Skin epidermis (tissue), 12 donors: ENCODE measurements around the gene ATP8B4.
"Not testable (repeated sequence)": the region's sequence is repeated elsewhere in the genome, so short reads cannot be mapped to it uniquely, and the experiment has no call there.

Experiments used
- H3K27ac ChIP-seq, 21 experiments: fragments of 200-600 bp; sonication (generic) in 11 of 21; one replicate each; pipeline ENCODE4 v1.5.0; 2020; ENCODE audit warnings: mild to moderate bottlenecking in 3 of 21, inconsistent platforms in 2 of 21, moderate library complexity in 2 of 21
- H3K4me3 ChIP-seq, 7 experiments: fragments of 200-600 bp; sonication (generic) in 2 of 7; one replicate each; pipeline ENCODE4 v1.5.0; 2020; ENCODE audit warnings: inconsistent platforms in 2 of 7, mild to moderate bottlenecking in 2 of 7, moderate library complexity in 1 of 7

ATP8B4 gene

DNA sequence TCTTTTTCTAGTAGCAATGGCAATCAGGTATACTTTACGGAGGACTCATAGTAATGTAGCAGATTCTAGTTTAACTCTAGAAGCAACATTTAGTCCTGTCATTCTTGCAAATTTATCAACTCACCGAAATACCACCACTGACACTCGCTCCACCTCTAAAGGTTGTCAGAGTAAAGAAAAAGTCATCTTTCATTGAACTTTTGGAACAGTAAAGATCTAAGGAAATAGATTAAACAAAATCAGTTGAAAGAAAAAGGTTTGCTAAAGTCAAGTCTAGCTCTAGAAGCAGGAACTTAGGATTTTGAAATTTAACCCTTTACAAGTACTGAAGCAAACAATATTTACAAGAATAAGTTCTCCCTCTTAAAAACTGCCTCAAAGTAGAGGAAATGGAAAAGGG is 8.7 kb downstream of the ATP8B4 start:
- peak overlapping the region in 2 of 21 experiments; percentile 40 to 62 for H3K27ac ChIP-seq
- no peak overlapping the region for H3K4me3 ChIP-seq

DNA sequence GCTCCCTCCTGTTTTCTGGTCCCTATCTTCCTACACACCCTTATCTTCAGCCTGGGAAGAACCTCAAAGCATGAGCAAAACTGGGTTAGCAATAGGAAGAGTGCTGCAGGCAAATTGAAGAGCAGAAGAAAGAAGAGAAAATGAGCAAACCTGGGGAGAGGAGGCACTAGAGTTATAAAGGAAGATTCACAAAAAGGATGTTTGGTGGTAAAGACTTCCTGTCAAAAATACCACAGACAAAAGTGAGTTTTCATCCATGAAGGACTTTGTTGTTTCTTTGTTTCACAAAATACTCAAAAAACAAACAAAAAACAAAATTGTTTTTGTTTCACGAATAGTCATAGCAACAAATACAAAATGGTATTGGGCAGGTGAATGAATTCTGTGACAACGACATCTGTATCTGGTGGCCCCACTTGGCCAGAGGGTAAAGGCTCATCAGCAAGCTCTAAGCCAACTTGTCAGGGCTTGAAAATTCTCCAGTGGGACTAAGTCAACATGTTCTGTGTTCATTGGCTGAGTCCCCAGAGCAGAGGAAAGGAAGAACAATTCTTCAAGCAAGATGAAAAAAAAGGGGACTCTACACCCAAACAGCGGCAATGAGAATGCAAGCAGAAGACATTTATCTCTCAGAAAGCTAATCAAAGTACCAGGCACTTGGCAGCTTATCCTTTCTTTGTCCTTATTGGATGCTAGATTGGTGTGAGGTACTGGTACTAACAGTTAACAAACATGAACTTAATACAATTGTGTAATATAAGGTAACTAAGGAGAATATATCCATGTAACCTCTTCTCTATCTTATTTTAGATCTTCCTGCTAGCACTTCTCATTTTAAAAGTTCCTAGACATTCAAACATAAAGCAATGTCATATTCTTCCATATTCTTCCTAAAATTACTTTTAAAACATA is 9.7 kb downstream of the ATP8B4 start:
- Histone ChIP-seq H3K4me3 (no peak overlapping the region), H3K27ac (peak overlapping the region in 11 of 21 experiments; percentile 5 to 69 (median 41))

- H3K4me3 ChIP-seq, result no peak overlapping the region
- peak overlapping the region in 12 of 21 experiments; percentile 19 to 69 (median 48) for H3K27ac ChIP-seq
Measured at GRCh38 chr15:50108461-50108860, 10.6 kb downstream of the ATP8B4 start.

GRCh38 chr15:50107591-50108408 is 11.2 kb downstream of the ATP8B4 start:
- Histone ChIP-seq H3K27ac (peak overlapping the region in 13 of 21 experiments; percentile 19 to 69 (median 45)), H3K4me3 (no peak overlapping the region)

- Histone ChIP-seq H3K4me3 (no peak overlapping the region), H3K27ac (peak overlapping the region in 4 of 21 experiments; percentile 2 to 62 (median 26))
Measured at GRCh38 chr15:50107157-50107556, 11.9 kb downstream of the ATP8B4 start.

DNA sequence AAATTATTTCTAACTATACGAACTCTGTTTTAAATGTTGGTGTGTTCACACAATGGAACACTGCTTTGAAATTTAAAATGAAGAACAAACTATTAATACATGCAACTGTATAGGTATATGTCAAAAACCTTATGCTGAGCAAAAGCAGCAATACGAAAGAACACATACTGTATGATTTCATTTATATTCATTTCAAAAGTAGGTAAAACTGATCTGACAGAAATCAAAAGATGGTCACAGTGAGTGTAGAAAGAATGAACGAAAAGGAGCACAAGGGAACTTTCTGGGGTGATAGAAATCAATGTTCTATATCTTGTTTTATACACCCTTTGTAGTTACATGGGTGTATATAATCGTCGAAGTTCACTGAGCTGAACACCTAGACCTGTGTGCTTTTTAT is 12.6 kb downstream of the ATP8B4 start:
- Histone ChIP-seq H3K27ac (peak overlapping the region in 4 of 21 experiments; percentile 2 to 62 (median 28)), H3K4me3 (no peak overlapping the region)

DNA sequence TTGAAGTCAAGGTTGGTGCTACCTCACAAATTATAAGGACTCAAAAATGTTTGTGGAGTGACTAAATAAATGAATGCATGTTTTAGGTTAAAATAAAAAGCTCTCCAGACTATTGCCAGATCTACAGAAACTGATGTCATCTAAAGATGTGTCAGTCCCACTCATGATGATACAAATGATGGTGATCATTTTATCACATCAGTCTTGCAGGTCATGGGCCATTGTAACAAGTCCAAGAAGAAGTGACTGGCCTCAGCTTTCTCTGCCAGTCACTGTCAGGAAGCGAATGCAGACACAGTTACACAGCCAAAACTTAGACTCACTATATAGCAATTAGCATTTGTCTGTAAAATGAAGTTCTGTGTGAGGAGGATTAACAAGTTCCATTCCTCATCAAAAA is 18.5 kb downstream of the ATP8B4 start:
- no peak overlapping the region for H3K4me3 ChIP-seq
- H3K27ac ChIP-seq, result no peak overlapping the region

DNA sequence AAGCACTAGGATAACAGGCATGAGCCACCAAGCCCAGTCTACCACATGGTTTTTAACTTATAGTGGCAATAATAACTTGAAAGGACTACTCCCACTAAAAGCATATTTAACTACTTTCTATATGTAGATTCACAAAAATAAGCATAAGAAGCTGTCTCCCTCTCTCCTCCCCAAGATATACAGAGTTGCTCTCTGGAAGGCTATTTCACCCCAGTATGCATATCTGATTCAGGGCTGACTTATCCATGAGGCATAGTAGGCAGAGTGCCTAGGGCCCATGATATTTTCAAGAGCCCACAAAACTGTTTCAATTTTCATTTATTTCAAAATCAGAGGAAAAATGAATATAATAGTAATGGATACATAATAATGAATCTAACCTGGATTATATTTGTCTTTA is 20.5 kb downstream of the ATP8B4 start:
- Histone ChIP-seq H3K4me3 (no peak overlapping the region), H3K27ac (no peak overlapping the region)

- Histone ChIP-seq H3K27ac (no peak overlapping the region), H3K4me3 (no peak overlapping the region)
Measured at GRCh38 chr15:50095938-50096821, 22.9 kb downstream of the ATP8B4 start.

- not testable (repeated sequence) for H3K4me3 ChIP-seq, H3K27ac ChIP-seq
Measured at GRCh38 chr15:50089386-50089785, 29.6 kb downstream of the ATP8B4 start.

GRCh38 chr15:50084932-50085331 is 34.1 kb downstream of the ATP8B4 start:
- H3K27ac ChIP-seq, result peak overlapping the region in 2 of 21 experiments; percentile 31 to 49
- no peak overlapping the region for H3K4me3 ChIP-seq

DNA sequence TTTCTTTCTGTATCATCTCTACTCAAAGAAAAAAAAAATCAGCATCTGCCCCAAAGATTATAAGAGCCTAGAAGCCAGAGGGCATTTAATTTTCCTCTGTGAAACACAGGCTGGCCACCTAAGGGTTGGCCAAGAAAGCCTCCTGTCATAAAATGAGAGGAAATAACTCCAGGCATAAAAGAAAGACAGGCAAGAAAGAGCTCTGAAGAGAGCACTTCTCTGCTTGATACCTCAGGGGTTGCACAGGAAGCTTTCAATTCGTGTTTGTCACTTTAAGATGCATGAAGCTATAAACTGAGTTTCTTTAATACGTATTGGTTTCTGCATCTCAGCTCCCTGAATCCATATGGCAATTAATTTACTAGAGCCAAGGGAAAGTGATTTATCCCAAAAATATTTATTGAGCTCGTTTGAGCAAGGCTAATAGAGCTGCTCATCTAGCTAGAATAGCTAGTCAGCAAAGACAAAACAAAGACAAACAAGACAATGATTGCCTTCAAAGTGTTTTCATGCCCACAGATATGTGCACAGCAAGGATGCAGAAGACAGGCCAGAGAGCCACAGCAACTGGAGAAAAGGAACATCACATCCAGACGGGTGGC is 35.5 kb downstream of the ATP8B4 start:
- H3K27ac ChIP-seq, result peak overlapping the region in 2 of 21 experiments; percentile 7 to 41
- H3K4me3 ChIP-seq, result no peak overlapping the region

DNA sequence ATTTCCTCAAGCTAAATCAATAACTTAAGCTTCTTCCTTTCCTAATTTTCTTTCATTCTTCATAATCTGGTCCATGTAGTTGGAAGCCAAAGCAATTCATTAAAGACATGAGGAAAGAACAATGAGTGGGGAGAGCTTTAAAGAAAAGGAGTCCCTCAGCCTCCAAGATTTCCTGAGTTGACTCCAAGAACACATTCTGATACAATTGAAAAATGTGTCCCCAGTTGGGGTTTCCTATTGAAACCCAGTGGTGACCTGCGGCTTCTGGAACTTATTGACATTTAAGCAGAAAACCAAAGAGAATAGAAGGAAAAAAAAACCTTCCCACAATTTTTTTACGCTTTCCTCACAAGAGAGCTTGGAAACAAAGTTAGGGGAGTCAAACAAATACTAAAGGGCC is 37.0 kb downstream of the ATP8B4 start:
- H3K27ac ChIP-seq, result no peak overlapping the region
- no peak overlapping the region for H3K4me3 ChIP-seq

- H3K27ac ChIP-seq, result peak overlapping the region in 4 of 21 experiments; percentile 26 to 57 (median 49)
- no peak overlapping the region for H3K4me3 ChIP-seq
Measured at GRCh38 chr15:50077651-50078050, 41.4 kb downstream of the ATP8B4 start.

DNA sequence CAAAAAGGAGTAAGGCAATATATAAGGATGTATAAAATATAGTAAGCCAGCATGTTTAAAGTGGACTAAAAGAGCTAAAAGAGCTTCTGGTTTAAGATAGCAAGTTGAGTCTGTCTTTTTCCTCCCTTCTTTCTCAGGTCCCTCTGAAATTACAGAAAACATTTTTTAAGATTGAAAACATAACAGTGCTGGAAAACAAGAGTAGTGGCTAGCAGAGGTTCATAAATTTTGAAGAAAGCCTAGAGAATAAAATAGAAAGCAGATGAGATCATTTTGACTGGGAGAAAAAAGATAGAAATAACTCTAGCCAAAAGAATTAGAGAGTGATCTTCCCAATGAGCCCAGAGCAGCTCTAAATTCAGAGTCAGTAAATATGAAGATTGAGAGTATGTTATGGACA is 41.9 kb downstream of the ATP8B4 start:
- H3K4me3 ChIP-seq, result no peak overlapping the region
- peak overlapping the region in 4 of 21 experiments; percentile 26 to 57 (median 46) for H3K27ac ChIP-seq

DNA sequence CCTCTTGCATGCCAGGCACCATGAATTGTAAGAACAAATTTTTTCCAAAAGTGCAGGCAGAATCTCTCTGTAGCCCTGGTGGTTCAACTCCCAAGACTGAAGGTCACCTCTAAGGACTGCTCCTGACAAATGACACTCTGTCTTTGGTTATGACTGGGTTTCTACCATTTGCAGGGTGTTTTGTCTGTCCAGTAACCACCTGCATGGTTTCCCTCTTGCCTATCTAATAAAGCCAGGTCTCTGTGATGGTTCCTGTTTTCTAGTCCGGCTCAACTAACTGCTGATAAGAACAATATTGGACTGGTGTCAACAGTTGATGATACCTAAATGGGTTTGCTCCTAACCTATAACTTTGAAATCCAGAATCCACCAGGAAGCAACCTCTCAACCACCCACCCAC is 43.7 kb downstream of the ATP8B4 start:
- no peak overlapping the region for H3K27ac ChIP-seq
- H3K4me3 ChIP-seq, result no peak overlapping the region

DNA sequence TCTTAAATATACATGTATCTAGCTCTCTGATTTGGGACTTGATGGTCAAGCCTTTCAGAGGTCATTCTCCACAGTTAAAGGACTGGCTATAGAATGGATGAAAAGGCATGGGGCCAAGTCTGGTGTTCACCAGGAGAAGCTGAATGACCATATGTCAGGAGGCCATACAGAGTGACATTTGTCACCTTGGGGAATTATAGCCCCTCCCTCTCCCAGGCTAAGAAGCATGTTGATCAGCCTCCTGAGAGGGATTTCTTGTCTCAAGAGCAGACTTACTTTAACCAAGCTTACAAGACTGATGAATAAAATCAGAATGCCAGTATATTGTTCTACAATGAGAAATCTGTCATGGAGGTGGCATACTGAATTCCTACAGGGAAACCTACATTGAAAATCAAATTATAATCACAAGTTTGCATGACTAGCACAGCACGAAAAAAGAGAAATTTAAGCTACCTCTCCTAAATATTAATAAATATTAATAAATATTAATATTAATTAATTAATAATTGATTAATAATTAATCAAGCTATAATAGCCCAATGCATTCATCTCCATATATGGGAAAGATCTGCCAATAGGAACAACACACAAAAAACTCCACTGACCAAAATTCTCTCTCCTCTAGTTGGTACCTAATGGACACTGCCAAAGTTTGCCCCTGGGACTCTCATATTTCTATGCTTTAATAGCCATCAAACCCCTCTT is 47.3 kb downstream of the ATP8B4 start:
- no peak overlapping the region for H3K27ac ChIP-seq

GRCh38 chr15:50068016-50068415 is 51.0 kb downstream of the ATP8B4 start:
- H3K27ac ChIP-seq, result no peak overlapping the region
- no peak overlapping the region for H3K4me3 ChIP-seq

More for the DNA sequence above, 47.3 kb downstream of the ATP8B4 start:
- H3K4me3 ChIP-seq, result no peak overlapping the region
